ENCODE data around the gene ARL2.
"Not testable (repeated sequence)": the region's sequence is repeated elsewhere in the genome, so short reads cannot be mapped to it uniquely, and the experiment has no call there.

- TF ChIP-seq CTCF, POLR2A (IDR thresholded peaks at IDR 0.05): not testable (repeated sequence)
Observed at GRCh38 chr11:64983339-64983738, 30.6 kb upstream of the ARL2 start.
